SK-N-SH (cell line): ENCODE results near the gene SIX5. TPM values are rescaled to one million over a fixed set of nuclear protein-coding genes. Genes with fewer than 3 reads are reported as not detected.
A peak's percentile ranks its signal among the peaks of the same experiment; 100 is the strongest.

Experiments used
- CTCF ChIA-PET: fragments of 300-600, 350-600 bp; formaldehyde crosslinking; extraction: SDS; loops from one replicate; lab custom pipeline; 2021; lab: Yijun Ruan, JAX
- POLR2A ChIA-PET: fragments of 350-600 bp; sonication (Branson Sonifier 250); formaldehyde crosslinking; extraction: SDS; loops from one replicate; lab custom pipeline; 2020; ENCODE audit warnings: antibody characterized with exemption, inconsistent platforms; lab: Yijun Ruan, JAX
- DNase-seq: peaks from one replicate; pipeline ENCODE4 v3.0.0; 2012
- H2AFZ ChIP-seq: fragments of 200-600 bp; sonication (generic); 2 replicates; pipeline ENCODE4 v1.8.1; 2016; ENCODE audit warnings: antibody characterized with exemption, mild to moderate bottlenecking, low read depth
- H3F3A ChIP-seq: fragments of 200-600 bp; sonication (generic); replicated peaks from 2 replicates; pipeline ENCODE3; 2016; ENCODE audit warnings: antibody characterized with exemption, mild to moderate bottlenecking; ENCODE audit not compliant: insufficient read depth
- H3K27ac ChIP-seq, 2 experiments: fragments of 200-500 bp in 1 of 2; fragments of 200-600 bp in 1 of 2; sonication (Bioruptor generic) in 1 of 2; sonication (generic), shearing (Covaris generic) in 1 of 2; 2 replicates each; pipeline versions ENCODE4 v1.5.1 to v1.6.1; 2014 to 2016; ENCODE audit warnings: low read depth in 2 of 2, inconsistent platforms in 1 of 2, low read length in 1 of 2, mild to moderate bottlenecking in 1 of 2, mixed read lengths in 1 of 2
- H3K27me3 ChIP-seq: fragments of 200-600 bp; sonication (generic), shearing (Covaris generic); 2 replicates; pipeline ENCODE4 v1.6.1; 2016; ENCODE audit warnings: mixed run types; ENCODE audit not compliant: insufficient read depth
- H3K36me3 ChIP-seq, 2 experiments: fragments of 200-500 bp in 1 of 2; fragments of 200-600 bp in 1 of 2; sonication (Bioruptor generic) in 1 of 2; sonication (generic) in 1 of 2; replicated peaks in 1 of 2; 2 replicates each; pipeline versions ENCODE3 to v1.5.1; 2014 to 2016; ENCODE audit warnings: low read length in 1 of 2, mild to moderate bottlenecking in 1 of 2; ENCODE audit not compliant: insufficient read depth in 2 of 2, control insufficient read depth in 1 of 2
- H3K4me1 ChIP-seq, 2 experiments: fragments of 200-500 bp in 1 of 2; fragments of 200-600 bp in 1 of 2; sonication (Bioruptor generic) in 1 of 2; sonication (generic), shearing (Covaris generic) in 1 of 2; 2 replicates each; pipeline versions ENCODE4 v1.5.1 to v1.6.1; 2014 to 2016; ENCODE audit warnings: low read depth in 1 of 2, low read length in 1 of 2, mixed run types in 1 of 2; ENCODE audit not compliant: insufficient read depth in 2 of 2, control insufficient read depth in 1 of 2
- H3K4me2 ChIP-seq: fragments of 200-600 bp; sonication (generic), shearing (Covaris generic); 2 replicates; pipeline ENCODE4 v1.6.1; 2017; ENCODE audit warnings: mixed run types
- H3K4me3 ChIP-seq, 2 experiments: fragments of 200-500 bp in 1 of 2; fragments of 200-600 bp in 1 of 2; sonication (Bioruptor generic) in 1 of 2; sonication (generic), shearing (Covaris generic) in 1 of 2; 2 replicates each; pipeline versions ENCODE4 v1.5.1 to v1.8.1; 2014 to 2016; ENCODE audit warnings: low read depth in 2 of 2, inconsistent platforms in 1 of 2, low read length in 1 of 2, mild to moderate bottlenecking in 1 of 2, mixed read lengths in 1 of 2, moderate library complexity in 1 of 2
- H3K79me2 ChIP-seq: fragments of 200-600 bp; sonication (generic); 2 replicates; pipeline ENCODE4 v1.8.1; 2017; ENCODE audit warnings: mild to moderate bottlenecking; ENCODE audit not compliant: insufficient read depth
- H3K9ac ChIP-seq: fragments of 200-600 bp; sonication (generic); 2 replicates; pipeline ENCODE4 v1.6.1; 2017; ENCODE audit warnings: mixed run types
- H3K9me2 ChIP-seq: fragments of 200-600 bp; sonication (generic); 2 replicates; pipeline ENCODE4 v1.6.1; 2017; ENCODE audit warnings: mixed run types
- H3K9me3 ChIP-seq: fragments of 200-600 bp; sonication (generic); 2 replicates; pipeline ENCODE4 v1.6.1; 2017; ENCODE audit warnings: mixed run types, mild to moderate bottlenecking, moderate library complexity
- H4K20me1 ChIP-seq: fragments of 200-600 bp; sonication (generic); 2 replicates; pipeline ENCODE4 v1.6.1; 2017; ENCODE audit warnings: mild to moderate bottlenecking, mixed run types; ENCODE audit not compliant: insufficient read depth
- CHD2 ChIP-seq: fragments of 150-350 bp; IDR thresholded peaks from 2 replicates; pipeline ENCODE4 v1.6.1; 2018; ENCODE audit warnings: low read length; ENCODE audit not compliant: partially characterized antibody
- ELF1 ChIP-seq: IDR thresholded peaks from 2 replicates; pipeline ENCODE4 v1.4.0; 2012
- EP300 ChIP-seq, 2 experiments: IDR thresholded peaks; 2 replicates each; pipeline versions ENCODE4 v1.4.0 to v1.6.1; 2012; ENCODE audit warnings: borderline replicate concordance in 1 of 2, low read depth in 1 of 2, low read length in 1 of 2
- EZH2phosphoT487 ChIP-seq: fragments of 200-600 bp; sonication (generic); IDR thresholded peaks from 2 replicates; pipeline ENCODE4 v1.6.1; 2017; ENCODE audit warnings: low read depth, mixed run types, mild to moderate bottlenecking, antibody characterized with exemption, moderate library complexity, borderline replicate concordance
- FOSL2 ChIP-seq: IDR thresholded peaks from 2 replicates; pipeline ENCODE4 v1.4.0; 2012; ENCODE audit warnings: low read depth, mild to moderate bottlenecking, moderate library complexity, borderline replicate concordance
- FOXM1 ChIP-seq: IDR thresholded peaks from 2 replicates; pipeline ENCODE4 v1.4.0; 2012; ENCODE audit warnings: low read depth, mild to moderate bottlenecking
- JUND ChIP-seq: IDR thresholded peaks from 2 replicates; pipeline ENCODE4 v1.4.0; 2012
- MEF2A ChIP-seq: IDR thresholded peaks from 2 replicates; pipeline ENCODE4 v1.4.0; 2012; ENCODE audit warnings: low read depth, borderline replicate concordance
- MXI1 ChIP-seq: IDR thresholded peaks from 2 replicates; pipeline ENCODE4 v1.6.1; 2012; ENCODE audit warnings: mild to moderate bottlenecking, low read depth, low read length, improper control_type of control experiment
- NRF1 ChIP-seq: IDR thresholded peaks from 2 replicates; pipeline ENCODE4 v1.6.1; 2012; ENCODE audit warnings: low read depth, mild to moderate bottlenecking, low read length
- POLR2AphosphoS5 ChIP-seq: IDR thresholded peaks from 2 replicates; pipeline ENCODE4 v1.6.1; 2012; ENCODE audit warnings: low read depth, low read length
- SMC3 ChIP-seq: IDR thresholded peaks from 2 replicates; pipeline ENCODE4 v1.6.1; 2012; ENCODE audit warnings: low read depth, low read length, improper control_type of control experiment
- TAF1 ChIP-seq: IDR thresholded peaks from 2 replicates; pipeline ENCODE4 v1.6.1; 2012; ENCODE audit warnings: low read depth, mild to moderate bottlenecking, low read length, moderate library complexity, borderline replicate concordance
- TCF12 ChIP-seq: IDR thresholded peaks from 2 replicates; pipeline ENCODE4 v1.4.0; 2012
- TEAD4 ChIP-seq: IDR thresholded peaks from 2 replicates; pipeline ENCODE4 v1.4.0; 2012; ENCODE audit warnings: mild to moderate bottlenecking, borderline replicate concordance; ENCODE audit not compliant: insufficient read depth
- YY1 ChIP-seq: IDR thresholded peaks from 2 replicates; pipeline ENCODE4 v1.4.0; 2012; ENCODE audit warnings: low read depth, mild to moderate bottlenecking
- WGBS: methylation state at CpG from one replicate; pipeline ENCODE4 v1.1.6; 2017; ENCODE audit warnings: low lambda C conversion rate; 5-methylcytosine and 5-hydroxymethylcytosine counted together
- polyA plus RNA-seq, 3 experiments: library from polyadenylated mRNA; depleted of rRNA; stranded (reverse); fragments of >200 nt; gene quantifications; 2 replicates each; pipeline ENCODE4 v1.2.3, GENCODE V29; 2012
- TF ChIP-seq, protein P1 (sequence below): IDR thresholded peaks from 2 replicates; pipeline ENCODE4 v1.4.0; 2012; ENCODE audit warnings: low read depth
- TF ChIP-seq, protein P2 (sequence below): IDR thresholded peaks from 2 replicates; pipeline ENCODE4 v1.6.1; 2012; ENCODE audit warnings: mild to moderate bottlenecking, low read depth, low read length, moderate library complexity
- TF ChIP-seq, protein P3 (sequence below): IDR thresholded peaks from 2 replicates; pipeline ENCODE4 v1.4.0; 2012; ENCODE audit warnings: low read depth, borderline replicate concordance
- TF ChIP-seq, protein P4 (sequence below): fragments of 150-350 bp; IDR thresholded peaks from 2 replicates; pipeline ENCODE4 v1.6.1; 2017; ENCODE audit warnings: antibody characterized with exemption, low read length, low read depth, borderline replicate concordance

Gene SIX5
- polyA plus RNA-seq, 1 of the 3 experiments (the other 2 are of a cell fraction): 8.4 TPM

DNA sequence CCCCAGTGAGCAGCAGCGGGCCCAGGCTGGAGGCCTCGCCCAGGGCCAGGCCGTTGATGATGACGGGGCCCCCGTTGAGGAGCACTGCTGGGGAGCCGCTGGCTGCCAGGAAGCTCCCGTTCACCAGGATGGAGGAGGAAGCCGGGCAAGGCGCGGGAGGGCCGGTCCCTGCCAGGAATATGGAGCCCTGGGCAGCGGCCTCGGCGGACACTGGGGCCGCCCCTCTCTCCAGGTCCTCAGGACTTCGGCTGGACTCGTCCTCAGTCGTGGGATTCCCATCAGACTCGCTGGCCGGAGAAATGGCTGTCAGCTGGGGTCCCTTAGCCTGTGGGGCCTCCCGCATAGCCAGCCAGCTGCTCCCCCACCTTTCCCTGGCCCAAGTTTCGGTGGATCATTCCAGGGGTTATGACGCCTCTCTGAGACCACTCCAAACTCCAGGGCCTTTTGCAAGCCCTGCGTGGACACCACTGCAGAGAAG lies 2.1 kb downstream of the SIX5 start:
- Histone ChIP-seq H3K36me3 (peaks cover 0 to 8% of the 10 kb centered on the region in 2 experiments), H3K4me3 (peak overlapping the region; percentile 64 to 70), H3K9ac (peak overlapping the region; percentile 78; the same call in 1 of the 2 replicates), H3K4me1 (peaks cover 8 to 28% of the 10 kb centered on the region in 2 experiments; a peak in 3 of 4 replicates), H3K27me3 (no peaks in the 10 kb centered on the region), H3K4me2 (peak overlapping the region; percentile 99), H3K79me2 (no peaks in the 10 kb centered on the region), H3K9me2 (no peaks in the 10 kb centered on the region), H4K20me1 (peaks cover 11% of the 10 kb centered on the region; the same call in 1 of the 2 replicates), H3F3A (peaks cover 25% of the 10 kb centered on the region), H3K27ac (peak overlapping the region; percentile 1 to 84; a peak in 2 of 4 replicates), H2AFZ (peak overlapping the region; percentile 60; the same call in 1 of the 2 replicates), H3K9me3 (no peaks in the 10 kb centered on the region)
- no peak for DNase-seq
- WGBS: 83% methylated on average over 14 of the region's 24 CpGs
- CTCF ChIA-PET: interaction anchor here (0.8 to 5.1 kb wide), 9 partner anchors 9 to 73 kb away, joined by 3 to 33 read pairs (median 3); partner anchors contain the start of gene DMWD
- POLR2A ChIA-PET: no interaction called here
- TF ChIP-seq, protein P1, sequence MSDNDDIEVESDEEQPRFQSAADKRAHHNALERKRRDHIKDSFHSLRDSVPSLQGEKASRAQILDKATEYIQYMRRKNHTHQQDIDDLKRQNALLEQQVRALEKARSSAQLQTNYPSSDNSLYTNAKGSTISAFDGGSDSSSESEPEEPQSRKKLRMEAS: no peak
- TF ChIP-seq FOXM1 (no peak), MXI1 (no peak), NRF1 (no peak), JUND (no peak), TEAD4 (no peak), YY1 (no peak), SMC3 (no peak), CHD2 (no peak), TAF1 (no peak), POLR2AphosphoS5 (no peak), ELF1 (no peak), TCF12 (no peak), MEF2A (no peak), FOSL2 (no peak), EZH2phosphoT487 (no peak), EP300 (IDR thresholded peaks at IDR 0.05; ENCODE audit: borderline replicate concordance in 1 of 2, low read depth in 1 of 2, low read length in 1 of 2) (no peak)
- TF ChIP-seq, protein P2, sequence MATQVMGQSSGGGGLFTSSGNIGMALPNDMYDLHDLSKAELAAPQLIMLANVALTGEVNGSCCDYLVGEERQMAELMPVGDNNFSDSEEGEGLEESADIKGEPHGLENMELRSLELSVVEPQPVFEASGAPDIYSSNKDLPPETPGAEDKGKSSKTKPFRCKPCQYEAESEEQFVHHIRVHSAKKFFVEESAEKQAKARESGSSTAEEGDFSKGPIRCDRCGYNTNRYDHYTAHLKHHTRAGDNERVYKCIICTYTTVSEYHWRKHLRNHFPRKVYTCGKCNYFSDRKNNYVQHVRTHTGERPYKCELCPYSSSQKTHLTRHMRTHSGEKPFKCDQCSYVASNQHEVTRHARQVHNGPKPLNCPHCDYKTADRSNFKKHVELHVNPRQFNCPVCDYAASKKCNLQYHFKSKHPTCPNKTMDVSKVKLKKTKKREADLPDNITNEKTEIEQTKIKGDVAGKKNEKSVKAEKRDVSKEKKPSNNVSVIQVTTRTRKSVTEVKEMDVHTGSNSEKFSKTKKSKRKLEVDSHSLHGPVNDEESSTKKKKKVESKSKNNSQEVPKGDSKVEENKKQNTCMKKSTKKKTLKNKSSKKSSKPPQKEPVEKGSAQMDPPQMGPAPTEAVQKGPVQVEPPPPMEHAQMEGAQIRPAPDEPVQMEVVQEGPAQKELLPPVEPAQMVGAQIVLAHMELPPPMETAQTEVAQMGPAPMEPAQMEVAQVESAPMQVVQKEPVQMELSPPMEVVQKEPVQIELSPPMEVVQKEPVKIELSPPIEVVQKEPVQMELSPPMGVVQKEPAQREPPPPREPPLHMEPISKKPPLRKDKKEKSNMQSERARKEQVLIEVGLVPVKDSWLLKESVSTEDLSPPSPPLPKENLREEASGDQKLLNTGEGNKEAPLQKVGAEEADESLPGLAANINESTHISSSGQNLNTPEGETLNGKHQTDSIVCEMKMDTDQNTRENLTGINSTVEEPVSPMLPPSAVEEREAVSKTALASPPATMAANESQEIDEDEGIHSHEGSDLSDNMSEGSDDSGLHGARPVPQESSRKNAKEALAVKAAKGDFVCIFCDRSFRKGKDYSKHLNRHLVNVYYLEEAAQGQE: no peak
- TF ChIP-seq, protein P3, sequence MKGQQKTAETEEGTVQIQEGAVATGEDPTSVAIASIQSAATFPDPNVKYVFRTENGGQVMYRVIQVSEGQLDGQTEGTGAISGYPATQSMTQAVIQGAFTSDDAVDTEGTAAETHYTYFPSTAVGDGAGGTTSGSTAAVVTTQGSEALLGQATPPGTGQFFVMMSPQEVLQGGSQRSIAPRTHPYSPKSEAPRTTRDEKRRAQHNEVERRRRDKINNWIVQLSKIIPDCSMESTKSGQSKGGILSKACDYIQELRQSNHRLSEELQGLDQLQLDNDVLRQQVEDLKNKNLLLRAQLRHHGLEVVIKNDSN: no peak
- TF ChIP-seq, protein P4, sequence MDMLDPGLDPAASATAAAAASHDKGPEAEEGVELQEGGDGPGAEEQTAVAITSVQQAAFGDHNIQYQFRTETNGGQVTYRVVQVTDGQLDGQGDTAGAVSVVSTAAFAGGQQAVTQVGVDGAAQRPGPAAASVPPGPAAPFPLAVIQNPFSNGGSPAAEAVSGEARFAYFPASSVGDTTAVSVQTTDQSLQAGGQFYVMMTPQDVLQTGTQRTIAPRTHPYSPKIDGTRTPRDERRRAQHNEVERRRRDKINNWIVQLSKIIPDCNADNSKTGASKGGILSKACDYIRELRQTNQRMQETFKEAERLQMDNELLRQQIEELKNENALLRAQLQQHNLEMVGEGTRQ: no peak
